NCI-H446 treated with DMSO at 0.1 percent for 48 hours (cell line): Measurements from ENCODE around the gene IRGC.

ENCODE experiments used
- DNase-seq: peaks from one replicate; lab custom pipeline; 2025; lab: John Stamatoyannopoulos, UW

Gene IRGC

DNA sequence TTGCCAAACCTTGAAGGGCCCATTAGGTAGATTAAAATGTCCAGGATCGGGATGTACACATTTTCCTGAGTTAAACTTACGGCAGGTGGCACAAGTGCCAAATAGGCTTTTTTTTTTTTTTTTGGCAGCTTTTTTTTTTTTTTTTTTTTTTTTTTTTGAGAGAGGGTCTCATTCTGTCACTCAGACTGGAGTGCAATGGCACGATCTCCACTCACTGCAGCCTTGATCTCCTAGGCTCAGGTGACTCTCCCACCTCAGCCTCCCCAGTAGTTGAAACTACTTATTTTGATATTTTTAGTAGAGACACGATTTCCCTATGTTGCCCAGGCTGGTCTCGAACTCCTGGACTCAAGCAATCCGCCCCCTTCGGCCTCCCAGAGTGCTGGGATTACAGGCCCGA, 9.0 kb downstream of the IRGC start:
- no peak for DNase-seq

DNA sequence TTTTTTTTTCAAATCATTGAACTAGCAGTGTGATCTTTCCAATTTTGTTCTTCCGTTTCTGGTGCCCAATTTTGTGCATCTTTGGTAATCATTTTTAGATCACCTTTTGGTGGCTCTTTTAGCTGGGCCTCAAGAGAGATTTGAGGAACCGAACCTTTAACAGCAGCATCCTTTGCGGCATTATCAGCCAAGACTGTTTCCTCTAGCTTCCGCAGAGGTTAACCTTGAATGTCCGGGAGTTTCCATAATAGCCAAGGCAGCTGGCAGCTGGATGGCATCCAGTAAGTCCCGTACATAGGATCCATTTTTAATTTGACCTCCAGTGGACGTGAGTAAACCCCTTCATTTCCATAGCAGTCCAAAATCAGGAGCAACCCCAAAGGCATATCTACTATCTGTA, 9.6 kb downstream of the IRGC start:
- DNase-seq = no peak

DNA sequence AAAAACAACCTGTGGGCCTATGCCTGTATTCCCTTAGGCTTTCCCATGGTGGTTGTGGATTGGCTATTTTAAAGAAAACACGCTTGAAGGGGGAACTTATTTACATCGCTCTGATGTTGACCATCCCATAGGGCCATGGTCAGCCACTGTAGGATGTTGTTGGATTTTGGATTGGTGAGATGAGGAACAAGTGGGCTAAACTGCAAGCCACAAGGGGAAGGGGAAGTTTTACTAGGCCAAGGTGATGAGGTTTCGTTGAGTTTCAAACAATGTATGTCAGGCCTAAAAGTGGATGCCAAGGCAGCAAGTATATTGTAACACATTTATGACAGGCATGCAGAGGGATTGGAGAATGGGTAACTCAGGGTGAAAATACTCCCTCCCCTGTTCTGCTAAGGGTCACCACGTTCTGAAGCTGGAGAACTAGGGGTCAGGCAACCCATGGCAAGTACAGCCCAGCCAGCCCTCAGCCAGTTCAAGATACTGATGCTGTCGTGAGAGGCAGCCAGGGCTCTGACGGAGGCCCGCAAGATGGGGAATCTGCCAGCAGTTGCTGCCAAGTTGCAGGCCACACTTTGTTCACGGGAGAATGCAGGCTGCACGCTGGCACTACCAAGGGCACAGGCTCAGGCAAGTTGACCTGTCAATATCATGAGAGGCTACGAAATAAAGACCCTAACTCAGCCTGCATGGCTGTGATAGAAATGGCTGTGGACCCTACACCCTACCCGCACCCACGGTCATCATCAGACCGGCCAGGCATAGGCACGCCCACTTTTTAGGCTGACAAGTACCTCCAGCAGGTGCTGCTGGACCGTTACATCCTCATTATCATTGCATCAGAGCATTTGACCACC, 11.1 kb downstream of the IRGC start:
- DNase-seq = no peak

DNA sequence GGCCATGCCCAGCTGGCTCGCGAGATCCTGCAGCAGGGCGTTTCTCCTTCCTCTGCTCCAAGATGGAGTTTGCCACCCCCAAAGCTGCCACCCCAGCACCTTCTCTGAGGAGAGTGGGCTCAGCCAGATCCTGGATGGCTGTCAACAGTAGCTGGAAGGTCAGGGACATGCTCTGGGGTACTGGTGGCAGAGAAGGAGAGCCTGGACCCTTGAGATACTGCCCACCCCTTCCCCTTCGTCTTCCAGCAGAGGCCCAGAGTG, 11.6 kb downstream of the IRGC start:
- DNase-seq = no peak

DNA sequence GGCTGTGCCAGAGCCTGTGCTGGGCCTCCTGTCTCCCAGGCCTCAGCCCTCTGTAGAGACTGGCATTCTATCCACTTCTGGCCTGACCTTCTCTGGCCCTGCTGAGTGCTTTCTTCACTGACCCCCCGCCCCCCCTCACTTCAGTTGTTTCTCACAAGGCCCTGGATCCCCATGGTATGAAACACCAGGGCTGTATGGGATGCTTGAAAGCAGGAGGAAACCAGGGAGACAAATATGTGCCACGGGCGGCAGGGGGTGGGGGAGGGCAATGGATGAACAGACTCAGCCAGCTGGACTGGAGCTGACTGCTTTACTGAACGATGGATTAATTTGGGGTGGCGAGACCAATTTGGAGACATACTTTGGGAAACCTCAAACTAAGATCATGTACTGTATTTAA, 14.0 kb downstream of the IRGC start:
- no peak for DNase-seq

DNA sequence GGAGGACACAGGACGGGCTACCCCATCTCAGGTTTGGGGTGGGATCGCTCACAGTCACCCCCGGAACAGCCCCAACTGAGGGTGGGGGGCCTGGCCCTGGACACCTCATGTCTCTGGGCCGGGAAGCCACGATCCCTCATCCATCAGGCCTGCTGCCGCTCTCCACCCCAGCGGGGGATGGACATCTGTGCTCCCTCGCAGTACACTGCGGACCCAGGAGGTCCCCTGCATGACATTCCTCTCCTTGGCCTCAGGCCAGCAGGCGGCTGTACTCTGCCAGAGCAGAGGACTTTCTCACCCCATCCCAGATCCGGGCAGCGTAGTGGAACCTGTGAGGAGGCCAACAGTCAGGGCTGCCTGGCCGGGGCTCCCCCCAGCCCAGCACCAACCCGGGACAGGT, 15.5 kb downstream of the IRGC start:
- DNase-seq = no peak

DNA sequence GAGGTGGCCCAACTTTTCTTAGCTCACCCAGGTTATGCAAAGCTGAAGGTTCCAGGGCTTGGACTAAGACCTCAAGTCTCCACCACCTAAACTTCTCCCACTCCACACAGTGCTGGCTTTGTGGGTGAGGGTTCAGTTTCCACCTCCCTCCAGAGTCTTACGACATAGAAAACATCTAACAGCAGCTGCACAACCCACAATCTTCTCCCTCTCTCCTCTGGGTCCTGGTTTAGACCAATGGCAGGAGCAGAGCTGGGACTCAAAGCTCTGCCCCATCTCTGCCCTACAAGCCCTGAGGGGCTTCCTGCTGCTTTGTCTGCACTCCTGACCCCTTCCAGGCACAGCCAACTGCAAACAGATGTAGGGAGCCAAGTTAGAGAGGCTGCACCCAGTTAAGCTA, 16.0 kb downstream of the IRGC start:
- DNase-seq = no peak

DNA sequence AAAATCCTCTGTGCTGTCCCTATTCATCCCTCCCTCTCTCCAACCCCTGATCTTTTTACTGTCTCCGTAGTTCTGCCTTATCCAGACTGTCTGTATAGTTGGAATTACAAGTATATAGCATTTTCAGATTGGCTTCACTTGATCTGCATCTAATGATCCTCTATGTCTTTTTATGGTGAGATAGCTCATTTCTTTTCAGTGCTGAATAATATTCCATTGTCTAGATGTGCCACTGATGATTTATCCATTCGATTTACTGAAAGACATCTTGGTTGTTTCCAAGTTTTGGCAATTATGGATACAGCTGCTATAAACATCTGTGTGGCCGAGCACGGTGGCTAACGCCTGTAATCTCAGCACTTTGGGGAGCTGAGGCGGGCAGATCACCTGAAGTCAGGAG, 19.1 kb downstream of the IRGC start:
- no peak for DNase-seq

DNA sequence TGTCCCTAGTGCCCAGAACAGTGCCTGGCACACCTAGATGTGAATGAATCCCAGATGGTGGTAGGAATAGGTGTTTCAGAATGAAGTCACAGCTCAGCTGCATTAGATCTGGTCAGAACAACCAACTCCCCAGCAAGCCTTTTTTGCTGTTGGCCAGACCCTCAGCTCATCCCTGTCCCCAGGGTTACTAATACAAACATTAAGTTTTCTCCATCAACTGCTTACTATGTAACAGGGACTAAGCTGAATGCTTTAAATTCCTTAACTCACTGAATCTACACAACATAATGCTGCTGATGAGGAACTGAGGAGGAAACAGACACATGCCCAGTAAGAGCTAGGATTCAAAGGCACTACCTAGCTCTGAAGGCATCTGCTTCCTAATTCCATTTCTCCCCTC, 20.1 kb downstream of the IRGC start:
- no peak for DNase-seq

DNA sequence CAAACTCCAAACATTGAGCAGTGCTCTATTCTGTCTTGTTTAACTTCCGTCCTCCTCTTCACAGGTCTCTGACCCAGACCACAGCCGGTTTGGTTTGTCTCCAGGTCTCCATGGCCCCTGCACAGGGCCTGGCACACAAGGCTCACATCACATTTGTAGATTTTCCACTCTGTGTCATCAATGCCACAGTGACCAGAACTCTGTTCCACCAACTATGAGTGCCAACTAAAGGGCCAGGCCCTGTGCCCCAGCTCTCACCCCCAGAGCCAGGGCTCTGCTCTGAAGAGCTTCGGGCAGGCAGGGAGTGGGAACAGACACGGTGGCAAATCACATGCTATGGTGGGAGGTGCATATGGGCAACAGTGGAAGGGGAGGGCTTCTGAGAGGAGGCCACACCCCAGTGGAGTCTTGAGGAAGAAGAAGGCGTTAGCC, 22.9 kb downstream of the IRGC start:
- DNase-seq = no peak

DNA sequence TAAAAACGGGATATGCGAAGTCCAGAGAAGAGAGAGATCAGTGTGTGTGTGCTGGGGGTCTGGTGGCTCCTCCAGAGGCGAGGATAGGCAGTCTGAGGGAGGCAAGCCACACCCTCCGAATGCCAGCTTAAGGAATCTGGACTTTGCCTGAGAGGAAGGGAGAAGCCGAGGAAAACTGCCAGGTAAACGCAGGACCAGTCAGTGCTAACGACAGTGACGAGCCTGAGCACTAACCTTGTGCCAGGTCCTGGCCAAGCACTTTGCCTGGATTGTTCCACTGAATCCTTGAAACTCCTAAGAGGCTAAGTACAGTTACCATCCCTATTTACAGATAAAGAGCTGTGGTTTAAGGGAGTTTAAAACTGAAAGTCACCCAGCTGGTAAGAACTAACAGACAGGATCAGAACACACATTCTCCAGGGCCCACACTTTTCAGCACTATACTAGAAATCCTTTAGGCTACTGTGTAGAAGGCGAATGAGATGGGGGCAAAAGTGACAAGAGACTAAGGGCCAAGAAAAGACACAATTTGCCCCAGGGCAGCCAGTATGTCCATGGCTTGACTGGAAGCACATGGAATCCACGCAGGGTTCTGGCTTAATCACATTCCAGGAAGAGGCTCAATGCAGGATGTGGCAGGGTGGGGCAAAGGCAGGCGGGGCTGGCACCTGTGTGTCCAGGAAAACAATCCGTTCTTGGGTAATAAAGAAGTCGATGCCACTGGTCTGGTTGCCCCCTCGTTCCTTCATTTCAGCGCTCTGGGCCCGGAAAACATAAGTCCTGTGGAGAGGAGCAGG, 23.8 kb downstream of the IRGC start:
- no peak for DNase-seq

DNA sequence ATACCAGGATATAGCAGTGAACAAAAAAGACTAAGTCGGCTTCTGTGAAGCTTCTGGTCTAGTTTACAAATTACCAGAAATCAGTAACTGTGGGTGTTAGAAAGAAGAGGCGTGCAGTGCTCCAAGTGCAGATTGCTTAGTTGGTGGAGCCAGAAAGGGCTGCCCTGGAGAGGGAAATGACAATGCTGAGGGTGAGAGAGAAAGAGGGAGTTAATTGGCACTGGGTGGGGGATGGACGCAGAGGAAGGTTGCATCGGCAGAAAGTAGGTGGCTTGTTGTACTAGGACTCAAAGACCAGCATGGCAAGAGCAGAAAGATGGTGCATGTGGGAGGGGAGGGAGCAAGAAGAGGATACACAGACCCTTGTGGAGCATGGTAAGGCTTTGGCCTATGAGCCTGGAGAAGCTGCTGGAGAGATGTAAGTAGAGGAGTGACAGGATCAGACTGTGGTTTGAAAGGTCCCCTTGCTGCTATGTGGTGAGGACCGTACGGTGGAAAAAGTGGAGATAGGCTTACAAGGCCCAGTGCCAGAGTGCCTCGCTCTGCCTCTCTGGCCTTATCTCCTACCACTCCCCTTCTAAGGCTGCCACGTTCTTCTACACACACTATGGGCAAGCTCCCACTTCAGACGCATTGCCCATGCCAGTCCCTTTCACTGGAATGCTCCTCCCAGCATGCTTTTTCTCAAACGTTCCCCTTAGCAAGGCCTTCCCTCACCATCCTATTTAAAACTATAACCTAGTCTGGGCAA, 25.4 kb downstream of the IRGC start:
- DNase-seq = no peak

DNA sequence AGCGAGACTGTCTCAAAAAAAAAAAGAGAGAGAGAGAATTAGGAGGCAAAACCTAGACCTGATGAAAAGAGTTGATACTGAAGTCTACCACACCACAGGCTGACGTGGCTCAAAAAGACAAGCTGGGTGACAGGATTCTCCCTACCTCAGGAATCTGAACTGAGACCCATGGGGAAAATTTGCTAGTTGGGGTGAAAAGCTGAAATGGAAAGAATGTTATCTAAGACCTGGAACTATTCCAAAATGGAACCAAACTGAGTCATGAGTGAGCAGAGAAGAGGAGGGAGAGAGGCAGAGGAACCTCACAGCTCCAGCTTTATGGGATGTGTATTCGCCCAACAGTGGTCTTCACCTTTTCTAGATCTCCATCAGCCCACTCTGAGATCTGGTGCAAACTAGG, 27.2 kb downstream of the IRGC start:
- no peak for DNase-seq

DNA sequence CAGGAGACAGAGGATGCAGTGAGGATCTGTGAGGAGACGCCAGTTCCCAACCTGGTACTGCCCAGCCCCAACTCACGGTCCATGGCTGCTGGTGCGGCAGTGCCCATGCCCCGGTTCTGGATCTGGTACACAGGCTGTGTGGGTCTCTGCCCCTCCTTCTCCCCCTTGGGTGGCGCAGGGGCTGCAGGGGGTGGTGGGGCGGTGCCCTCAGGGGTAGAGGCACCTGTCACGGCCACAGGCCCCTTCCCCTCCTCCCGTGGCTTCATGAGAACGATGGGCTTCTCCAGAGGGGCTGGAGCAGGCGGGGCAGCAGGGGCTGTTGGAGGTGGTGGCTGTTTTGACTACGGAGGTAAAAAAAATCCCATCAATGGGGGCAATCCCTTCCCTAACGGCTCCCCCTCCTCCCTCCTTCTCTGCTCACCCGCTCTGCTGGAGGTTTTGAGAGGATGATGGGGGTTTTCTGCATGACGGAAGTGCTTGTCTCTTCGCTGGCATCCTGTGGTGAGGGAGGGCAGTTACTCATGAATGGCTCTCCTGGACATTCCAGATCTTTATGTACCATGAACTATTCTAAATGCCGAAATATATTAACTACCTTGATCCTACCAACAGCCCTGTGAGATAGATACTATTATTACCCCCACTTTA, 31.8 kb downstream of the IRGC start:
- no peak for DNase-seq

DNA sequence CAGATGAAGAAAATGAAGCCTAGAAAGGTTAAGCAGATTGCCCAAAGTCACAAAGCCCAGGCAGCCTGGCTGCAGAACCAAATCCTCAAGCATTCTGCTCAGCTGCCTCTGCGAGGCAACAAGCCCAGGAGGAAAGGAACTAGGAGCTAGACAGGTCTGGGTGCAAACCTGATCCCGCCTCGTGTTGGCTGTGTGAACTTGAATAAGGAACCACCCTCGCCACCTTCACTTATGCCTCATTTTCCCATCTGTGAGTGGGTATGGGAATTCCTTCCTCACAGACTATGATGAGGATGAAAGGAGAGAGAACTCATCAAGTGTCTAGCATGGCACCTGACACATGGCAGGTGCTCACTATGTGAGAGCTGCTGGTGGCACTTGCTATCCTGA, 32.3 kb downstream of the IRGC start:
- no peak for DNase-seq

DNA sequence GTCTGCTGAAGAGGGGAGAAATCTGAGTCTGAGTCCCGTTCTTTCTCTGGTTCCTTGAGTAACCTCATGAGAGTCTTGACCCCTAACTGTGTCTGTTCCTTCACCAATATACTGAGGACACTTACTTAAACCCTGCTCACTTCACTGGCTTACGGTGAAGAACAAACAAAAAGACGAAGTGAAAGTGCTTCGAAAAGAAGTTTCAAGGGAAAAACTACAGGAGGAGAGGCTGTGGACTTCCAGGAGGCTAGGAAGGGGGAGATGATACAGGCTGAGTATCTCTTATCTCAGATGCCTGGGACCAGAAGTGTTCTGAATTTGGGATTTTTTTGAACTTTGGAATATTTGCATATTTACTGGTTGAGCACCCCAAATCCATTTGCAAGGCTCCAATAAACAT, 32.8 kb downstream of the IRGC start:
- no peak for DNase-seq

DNA sequence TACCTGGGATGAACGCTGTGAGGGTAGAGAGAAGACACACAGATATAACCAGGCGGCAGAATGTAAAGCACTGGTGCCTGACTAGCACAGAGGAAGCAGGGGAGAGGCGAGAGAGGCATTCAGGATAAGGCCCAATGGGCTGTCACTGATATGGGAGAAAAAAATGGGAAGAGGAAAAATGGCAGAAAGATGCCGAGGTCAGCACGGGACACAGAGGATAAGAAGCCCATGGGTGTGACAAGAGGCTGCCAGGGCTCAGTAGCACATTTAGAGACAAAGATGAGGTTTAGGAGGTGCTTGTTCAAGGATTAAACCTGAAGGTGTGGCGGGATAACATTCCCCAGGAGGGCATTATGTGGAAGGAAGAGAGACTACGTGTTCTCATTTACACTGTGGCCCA, 33.3 kb downstream of the IRGC start:
- no peak for DNase-seq

DNA sequence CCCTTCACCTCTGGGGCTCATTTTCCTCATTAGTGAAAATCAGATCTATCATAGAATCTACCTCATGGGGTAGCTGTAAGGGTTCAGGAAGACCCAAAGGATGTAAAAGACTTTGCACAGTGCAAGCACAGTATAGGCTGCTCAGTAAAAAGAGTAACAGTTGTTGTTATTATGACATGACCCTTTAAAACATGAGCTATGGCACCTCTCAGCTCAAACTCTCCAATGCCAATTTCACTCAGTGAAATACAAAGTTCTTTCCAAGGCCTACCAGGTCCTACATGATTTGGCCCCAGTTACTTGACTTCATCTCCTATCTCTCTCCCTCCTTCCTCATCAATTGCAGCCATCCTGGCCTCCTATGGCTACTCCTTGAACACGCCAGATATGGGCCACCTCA, 34.0 kb downstream of the IRGC start:
- DNase-seq = no peak

DNA sequence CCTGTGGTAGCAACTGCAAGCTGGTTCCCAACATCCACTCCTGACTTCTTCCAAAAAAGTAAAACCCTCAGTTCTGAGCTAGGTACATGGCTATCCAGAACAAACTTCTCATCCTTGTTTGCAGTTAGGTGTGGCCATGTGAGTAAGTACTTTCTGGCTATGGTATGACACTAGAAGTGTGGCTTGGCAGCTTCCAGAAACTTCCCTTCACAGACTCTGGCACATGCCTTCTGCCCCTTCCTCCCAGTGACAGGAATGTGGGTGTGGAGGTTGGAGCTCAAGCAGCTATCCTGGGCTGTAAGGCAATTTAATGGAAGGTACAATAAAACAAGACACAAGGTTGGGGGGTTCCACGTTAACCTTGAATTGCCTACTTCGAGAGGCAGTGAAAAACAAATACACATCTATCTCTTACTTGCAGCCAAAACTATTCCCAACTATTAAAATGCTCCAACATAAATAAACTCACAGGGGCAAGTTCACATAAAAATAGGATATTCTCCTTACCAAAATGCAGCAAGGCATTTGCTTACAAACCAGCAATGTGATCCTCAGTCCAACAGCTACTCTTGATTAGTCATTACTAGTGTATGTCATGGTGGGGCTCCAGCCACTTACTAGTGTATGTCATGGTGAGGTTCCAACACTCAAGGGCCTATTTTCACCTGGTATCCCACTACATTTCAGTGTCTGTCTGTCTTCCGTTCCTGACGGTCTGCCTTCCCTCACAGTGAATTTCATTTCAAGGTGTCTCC, 35.8 kb downstream of the IRGC start:
- DNase-seq = no peak

DNA sequence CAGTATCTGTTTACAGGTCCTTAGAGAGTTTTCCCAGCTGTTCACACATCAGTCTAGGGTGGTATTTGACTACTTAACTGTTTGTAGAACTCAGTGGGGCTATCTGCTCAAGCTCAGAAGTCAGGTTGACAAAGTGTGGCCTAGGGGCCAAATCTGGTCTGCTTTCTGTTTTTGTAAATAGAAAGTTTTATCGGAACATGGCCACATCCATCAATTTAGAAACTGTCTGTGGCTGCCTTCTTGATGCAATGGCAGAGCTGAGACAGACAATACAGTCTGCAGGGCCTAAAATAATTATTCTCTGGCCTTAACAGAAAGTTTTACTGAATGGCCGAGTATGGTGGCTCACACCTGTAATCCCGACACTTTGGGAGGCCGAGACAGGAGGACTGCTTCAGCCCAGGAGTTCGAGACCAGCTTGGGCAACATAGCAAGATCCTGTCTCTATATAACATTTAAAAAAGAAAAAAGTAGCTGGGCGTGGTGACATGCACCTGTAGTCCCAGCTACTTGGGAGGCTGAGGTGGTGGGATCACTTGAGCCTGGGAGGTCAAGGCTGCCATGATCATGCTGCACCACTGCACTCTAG, 36.5 kb downstream of the IRGC start:
- no peak for DNase-seq

DNA sequence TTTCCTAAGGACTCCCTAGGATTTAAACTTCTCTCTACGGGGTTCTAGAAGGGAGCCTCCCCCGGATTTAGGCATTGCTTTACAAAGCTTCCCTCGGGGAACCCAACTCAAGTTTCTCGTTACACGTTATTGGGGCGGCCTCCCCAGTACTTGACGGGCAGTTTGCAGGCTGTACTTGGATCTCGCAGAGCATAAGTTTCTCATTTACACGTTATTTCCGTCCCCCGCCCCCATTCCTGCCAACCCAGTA, 38.3 kb downstream of the IRGC start:
- no peak for DNase-seq
